Measurements from ENCODE around the gene DENND1C.
"Not testable (repeated sequence)": the region's sequence is repeated elsewhere in the genome, so short reads cannot be mapped to it uniquely, and the experiment has no call there.

The DENND1C gene

DNA sequence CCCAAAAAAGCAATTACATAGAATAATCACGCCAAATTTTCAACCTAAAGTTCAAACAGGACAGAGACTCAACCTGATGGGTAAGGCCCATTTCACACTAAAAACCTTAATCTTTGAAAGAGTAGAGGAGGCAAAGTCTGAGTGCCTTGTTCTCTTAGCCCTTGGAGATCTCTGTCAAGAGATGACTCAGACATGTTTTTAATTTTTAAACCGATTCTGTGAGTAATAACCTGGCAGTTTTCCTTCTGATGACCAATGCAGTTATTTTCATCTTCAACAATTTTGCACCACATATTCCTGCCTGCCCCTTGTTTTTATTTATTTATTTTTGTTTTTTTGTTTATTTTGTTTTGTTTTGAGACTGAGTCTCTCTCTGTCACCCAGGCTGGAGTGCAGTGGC is 37.7 kb upstream of the DENND1C start:
- H3K9me3 ChIP-seq (ENCODE audit: control insufficient read depth in 2 of 2, low read length in 2 of 2): no peaks in the 10 kb centered on the region
- H3K27ac ChIP-seq (ENCODE audit: low read length): no peak overlapping the region
- H3K27me3 ChIP-seq (ENCODE audit: control insufficient read depth in 1 of 2, insufficient read depth in 2 of 2, low read length in 2 of 2): peaks cover 5 to 7% of the 10 kb centered on the region in 2 donors
- peaks cover 12% of the 10 kb centered on the region for H3K4me1 ChIP-seq (ENCODE audit: control insufficient read depth, insufficient read depth, low read length)
- H3K36me3 ChIP-seq (ENCODE audit: control insufficient read depth in 2 of 2, insufficient read depth in 2 of 2, low read length in 2 of 2): no peaks in the 10 kb centered on the region
- no peak overlapping the region for H3K4me3 ChIP-seq (ENCODE audit: low read length in 2 of 2)
- no peak overlapping the region for H3K9ac ChIP-seq (ENCODE audit: low read length in 2 of 2)

DNA sequence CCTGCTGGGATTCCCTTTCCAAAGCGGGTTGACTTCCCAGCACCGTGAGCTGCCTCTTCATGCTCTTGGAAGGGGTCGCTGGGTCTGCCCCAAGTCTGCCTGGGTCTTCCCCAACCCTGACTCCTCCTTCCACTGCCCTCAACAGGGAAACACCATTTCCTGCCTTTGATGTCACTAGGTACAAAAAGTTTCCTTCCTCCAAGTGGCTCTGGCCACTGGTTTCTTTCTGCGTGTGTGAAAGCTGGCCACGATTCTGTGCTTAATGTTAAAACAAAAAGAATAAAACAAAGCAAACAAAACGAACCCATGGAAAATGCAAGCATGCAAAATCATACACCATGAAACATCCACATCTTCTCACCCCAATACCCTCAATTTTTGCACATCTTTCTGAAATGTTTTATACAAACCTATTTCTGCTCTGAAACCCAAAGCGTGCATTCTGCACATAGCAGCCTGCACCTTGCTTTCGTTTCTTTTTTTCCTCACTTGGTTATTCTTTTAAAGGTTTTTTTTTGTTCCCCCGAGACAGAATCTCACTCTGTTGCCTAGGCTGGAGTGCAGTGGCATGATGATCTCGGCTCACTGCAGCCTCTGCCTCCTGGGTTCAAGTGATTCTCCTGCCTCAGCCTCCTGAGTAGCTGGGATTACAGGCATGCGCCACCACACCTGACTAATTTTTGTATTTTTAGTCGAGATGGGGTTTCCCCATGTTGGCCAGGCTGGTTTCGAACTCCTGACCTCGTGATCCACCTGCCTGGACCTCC is 36.7 kb upstream of the DENND1C start:
- H3K9me3 ChIP-seq (ENCODE audit: control insufficient read depth in 2 of 2, low read length in 2 of 2): no peaks in the 10 kb centered on the region
- H3K27me3 ChIP-seq (ENCODE audit: control insufficient read depth in 1 of 2, insufficient read depth in 2 of 2, low read length in 2 of 2): peaks cover 5 to 7% of the 10 kb centered on the region in 2 donors
- no peaks in the 10 kb centered on the region for H3K36me3 ChIP-seq (ENCODE audit: control insufficient read depth in 2 of 2, insufficient read depth in 2 of 2, low read length in 2 of 2)
- no peak overlapping the region for H3K9ac ChIP-seq (ENCODE audit: low read length in 2 of 2)
- no peak overlapping the region for H3K27ac ChIP-seq (ENCODE audit: low read length)
- no peak overlapping the region for H3K4me3 ChIP-seq (ENCODE audit: low read length in 2 of 2)
- H3K4me1 ChIP-seq (ENCODE audit: control insufficient read depth, insufficient read depth, low read length): peaks cover 12% of the 10 kb centered on the region

DNA sequence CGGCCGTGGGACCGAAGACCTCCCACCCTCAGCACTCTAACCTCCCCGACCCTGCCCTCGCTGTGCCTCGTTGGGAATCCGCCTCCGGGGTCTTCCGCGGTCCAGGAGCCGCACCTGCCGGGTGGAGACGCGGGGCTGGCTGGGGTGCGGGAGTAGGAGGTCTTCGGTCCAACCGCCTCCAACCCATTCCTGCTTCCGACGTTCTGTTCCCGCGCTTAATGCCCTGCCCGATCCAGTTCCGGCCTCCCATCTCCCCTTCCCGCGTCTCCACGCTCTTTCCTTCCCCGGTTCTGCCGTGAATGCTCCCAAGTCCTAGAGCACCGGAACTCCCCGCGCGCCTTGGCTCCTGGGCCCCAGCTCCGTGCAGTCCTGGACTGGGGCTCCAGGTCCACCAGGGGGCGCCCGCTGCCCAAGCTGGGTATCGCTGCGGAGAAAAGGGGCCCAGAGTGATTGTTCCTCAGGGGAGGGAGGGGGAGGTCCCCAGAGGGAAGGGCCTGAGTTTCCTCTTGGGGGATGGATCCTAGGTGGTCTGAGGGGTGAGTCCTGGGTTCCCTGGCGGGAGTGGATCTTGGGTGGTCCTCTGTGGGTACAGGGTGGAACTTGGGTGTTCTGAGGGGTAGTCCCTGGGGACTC is 35.2 kb upstream of the DENND1C start:
- Histone ChIP-seq H3K4me1 (ENCODE audit: control insufficient read depth, insufficient read depth, low read length) (peaks cover 12% of the 10 kb centered on the region), H3K9me3 (ENCODE audit: control insufficient read depth in 2 of 2, low read length in 2 of 2) (no peaks in the 10 kb centered on the region), H3K36me3 (ENCODE audit: control insufficient read depth in 2 of 2, insufficient read depth in 2 of 2, low read length in 2 of 2) (no peaks in the 10 kb centered on the region), H3K27ac (ENCODE audit: low read length) (no peak overlapping the region), H3K9ac (ENCODE audit: low read length in 2 of 2) (peak overlapping the region; percentile 51 to 69), H3K4me3 (ENCODE audit: low read length in 2 of 2) (peak overlapping the region; percentile 76 to 82), H3K27me3 (ENCODE audit: control insufficient read depth in 1 of 2, insufficient read depth in 2 of 2, low read length in 2 of 2) (peaks cover 3 to 4% of the 10 kb centered on the region in 2 donors)

DNA sequence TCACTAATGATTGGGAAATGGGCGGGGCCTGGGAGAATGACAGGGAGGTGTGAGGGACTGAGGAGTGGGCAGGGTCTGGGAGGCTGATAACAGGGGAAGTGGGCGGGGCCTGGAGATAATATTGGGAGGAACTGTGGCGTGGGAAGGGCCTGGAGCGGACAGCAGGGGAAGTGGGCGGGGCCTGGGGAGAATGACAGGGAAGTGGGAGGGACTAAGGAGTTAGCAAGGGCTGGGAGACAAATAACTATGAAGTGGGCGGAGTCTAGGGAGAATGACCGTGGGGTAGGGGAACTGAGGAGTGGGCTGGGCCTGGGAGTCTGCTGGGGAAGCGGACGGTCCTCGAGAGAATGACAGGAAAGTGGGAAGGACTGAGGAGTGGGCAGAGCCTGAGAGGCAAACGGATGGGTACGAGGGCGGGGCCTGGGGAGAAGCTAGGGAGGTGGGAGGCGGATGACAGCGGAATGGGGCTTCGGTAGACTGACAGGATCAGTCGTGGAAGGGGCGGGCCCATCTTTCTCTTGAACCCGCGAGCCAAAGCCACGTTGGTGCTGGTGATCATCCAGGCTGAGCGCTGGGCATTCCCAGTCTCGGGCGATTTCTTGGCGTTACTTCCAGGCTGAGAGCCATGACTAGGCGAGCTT is 34.6 kb upstream of the DENND1C start:
- Histone ChIP-seq H3K27ac (ENCODE audit: low read length) (no peak overlapping the region), H3K27me3 (ENCODE audit: control insufficient read depth in 1 of 2, insufficient read depth in 2 of 2, low read length in 2 of 2) (peaks cover 3 to 4% of the 10 kb centered on the region in 2 donors), H3K9ac (ENCODE audit: low read length in 2 of 2) (peak overlapping the region; percentile 51 to 69), H3K4me3 (ENCODE audit: low read length in 2 of 2) (peak overlapping the region; percentile 76 to 82), H3K9me3 (ENCODE audit: control insufficient read depth in 2 of 2, low read length in 2 of 2) (no peaks in the 10 kb centered on the region), H3K36me3 (ENCODE audit: control insufficient read depth in 2 of 2, insufficient read depth in 2 of 2, low read length in 2 of 2) (no peaks in the 10 kb centered on the region), H3K4me1 (ENCODE audit: control insufficient read depth, insufficient read depth, low read length) (peaks cover 12% of the 10 kb centered on the region)

DNA sequence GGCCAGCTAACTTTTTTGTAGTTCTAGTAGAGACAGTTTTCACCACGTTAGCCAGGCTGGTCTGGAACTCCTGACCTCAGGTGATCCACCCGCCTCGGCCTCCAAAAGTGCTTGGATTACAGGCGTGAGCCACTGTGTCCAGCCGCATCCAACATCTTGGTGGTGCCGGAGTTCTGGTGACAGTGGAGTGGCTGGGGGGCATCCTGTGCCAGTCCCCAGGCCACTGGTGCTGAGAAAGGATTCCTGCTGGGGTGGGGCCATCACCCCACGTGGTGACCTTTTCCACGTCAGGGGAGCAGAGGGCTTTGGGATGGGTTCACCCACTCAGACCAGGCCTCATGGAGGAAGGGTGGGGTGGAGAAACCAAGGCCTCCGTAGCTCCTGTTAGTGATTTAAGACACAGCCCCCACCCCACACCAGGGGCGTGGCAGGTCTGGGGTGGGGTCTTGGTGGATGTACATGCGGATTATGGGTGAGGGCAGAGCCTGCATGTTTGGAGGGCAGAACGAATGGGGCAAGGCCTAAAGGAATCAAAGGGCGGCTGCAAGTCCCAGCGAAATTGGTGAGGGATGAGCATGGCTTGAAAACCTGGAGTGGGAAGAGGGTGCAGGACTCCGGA is 33.4 kb upstream of the DENND1C start:
- H3K27me3 ChIP-seq (ENCODE audit: control insufficient read depth in 1 of 2, insufficient read depth in 2 of 2, low read length in 2 of 2): peaks cover 0 to under 1% of the 10 kb centered on the region in 2 donors
- peaks cover 12% of the 10 kb centered on the region for H3K4me1 ChIP-seq (ENCODE audit: control insufficient read depth, insufficient read depth, low read length)
- no peaks in the 10 kb centered on the region for H3K9me3 ChIP-seq (ENCODE audit: control insufficient read depth in 2 of 2, low read length in 2 of 2)
- H3K36me3 ChIP-seq (ENCODE audit: control insufficient read depth in 2 of 2, insufficient read depth in 2 of 2, low read length in 2 of 2): no peaks in the 10 kb centered on the region
- no peak overlapping the region for H3K9ac ChIP-seq (ENCODE audit: low read length in 2 of 2)
- H3K27ac ChIP-seq (ENCODE audit: low read length): no peak overlapping the region
- no peak overlapping the region for H3K4me3 ChIP-seq (ENCODE audit: low read length in 2 of 2)

DNA sequence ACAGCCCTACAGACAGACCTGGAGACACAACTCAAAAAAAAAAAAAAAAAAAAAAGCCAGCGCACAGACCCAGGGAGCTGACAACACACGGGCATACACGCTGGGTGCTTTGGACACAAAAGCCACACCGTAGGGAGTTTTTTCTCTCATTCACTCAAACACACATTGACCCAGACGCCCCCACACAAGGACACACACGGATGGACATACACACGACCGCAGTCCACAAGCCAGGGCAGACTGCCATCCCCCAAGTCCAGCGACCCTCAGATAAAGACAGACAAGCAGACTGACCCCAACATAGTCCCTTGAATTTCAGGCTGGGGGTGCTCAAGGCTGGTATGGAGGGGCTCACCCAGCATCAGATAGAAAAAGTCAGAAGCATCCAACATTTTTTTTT is 32.5 kb upstream of the DENND1C start:
- H3K4me1 ChIP-seq (ENCODE audit: control insufficient read depth, insufficient read depth, low read length): peaks cover 12% of the 10 kb centered on the region
- H3K36me3 ChIP-seq (ENCODE audit: control insufficient read depth in 2 of 2, insufficient read depth in 2 of 2, low read length in 2 of 2): no peaks in the 10 kb centered on the region
- H3K9me3 ChIP-seq (ENCODE audit: control insufficient read depth in 2 of 2, low read length in 2 of 2): no peaks in the 10 kb centered on the region
- no peak overlapping the region for H3K4me3 ChIP-seq (ENCODE audit: low read length in 2 of 2)
- H3K9ac ChIP-seq (ENCODE audit: low read length in 2 of 2): no peak overlapping the region
- H3K27me3 ChIP-seq (ENCODE audit: control insufficient read depth in 1 of 2, insufficient read depth in 2 of 2, low read length in 2 of 2): no peaks in the 10 kb centered on the region
- H3K27ac ChIP-seq (ENCODE audit: low read length): no peak overlapping the region

- Histone ChIP-seq H3K9ac (ENCODE audit: low read length in 2 of 2) (no peak overlapping the region), H3K36me3 (ENCODE audit: control insufficient read depth in 2 of 2, insufficient read depth in 2 of 2, low read length in 2 of 2) (no peaks in the 10 kb centered on the region), H3K27me3 (ENCODE audit: control insufficient read depth in 1 of 2, insufficient read depth in 2 of 2, low read length in 2 of 2) (no peaks in the 10 kb centered on the region), H3K4me1 (ENCODE audit: control insufficient read depth, insufficient read depth, low read length) (no peaks in the 10 kb centered on the region), H3K9me3 (ENCODE audit: control insufficient read depth in 2 of 2, low read length in 2 of 2) (no peaks in the 10 kb centered on the region), H3K4me3 (ENCODE audit: low read length in 2 of 2) (no peak overlapping the region), H3K27ac (ENCODE audit: low read length) (no peak overlapping the region)
These were observed 29.0 kb upstream of the DENND1C start for GRCh38 chr19:6510618-6511017.

GRCh38 chr19:6509118-6509971 is 27.8 kb upstream of the DENND1C start:
- no peaks in the 10 kb centered on the region for H3K9me3 ChIP-seq (ENCODE audit: control insufficient read depth in 2 of 2, low read length in 2 of 2)
- H3K27ac ChIP-seq (ENCODE audit: low read length): no peak overlapping the region
- no peak overlapping the region for H3K4me3 ChIP-seq (ENCODE audit: low read length in 2 of 2)
- H3K27me3 ChIP-seq (ENCODE audit: control insufficient read depth in 1 of 2, insufficient read depth in 2 of 2, low read length in 2 of 2): no peaks in the 10 kb centered on the region
- H3K4me1 ChIP-seq (ENCODE audit: control insufficient read depth, insufficient read depth, low read length): no peaks in the 10 kb centered on the region
- no peaks in the 10 kb centered on the region for H3K36me3 ChIP-seq (ENCODE audit: control insufficient read depth in 2 of 2, insufficient read depth in 2 of 2, low read length in 2 of 2)
- H3K9ac ChIP-seq (ENCODE audit: low read length in 2 of 2): no peak overlapping the region

DNA sequence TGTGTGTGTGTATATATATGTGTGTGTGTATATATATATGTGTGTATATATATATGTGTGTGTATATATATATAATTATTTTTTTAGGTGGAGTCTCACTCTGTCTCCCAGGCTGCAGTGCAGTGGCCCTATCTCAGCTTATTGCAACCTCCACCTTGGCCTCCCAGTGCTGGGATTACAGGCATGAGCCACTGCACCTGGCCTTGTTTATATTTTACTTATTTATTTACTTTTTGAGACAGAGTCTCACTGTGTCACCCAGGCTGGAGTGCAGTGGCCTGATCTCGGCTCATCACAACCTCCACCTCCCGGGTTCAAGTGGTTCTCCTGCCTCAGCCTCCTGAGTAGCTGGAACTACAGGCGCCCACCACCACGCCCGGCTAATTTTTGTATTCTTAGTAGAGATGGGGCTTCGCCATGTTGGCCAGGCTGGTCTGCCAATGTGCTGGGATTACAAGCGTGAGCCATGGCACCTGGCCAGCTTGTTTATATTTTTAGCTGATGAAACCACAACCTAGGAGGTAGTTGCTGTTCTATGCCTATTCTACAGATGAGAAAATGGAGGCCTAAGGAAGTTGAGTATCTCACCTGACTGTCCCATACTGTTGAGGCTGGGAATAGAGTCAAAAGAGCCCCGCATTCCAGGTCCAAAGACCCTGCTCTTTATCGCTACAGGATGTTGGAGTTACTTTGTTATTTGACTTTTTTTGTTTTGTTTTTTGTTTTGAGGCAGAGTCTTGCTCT is 26.6 kb upstream of the DENND1C start:
- not testable (repeated sequence) for H3K9ac ChIP-seq (ENCODE audit: low read length in 2 of 2); H3K9me3 ChIP-seq (ENCODE audit: control insufficient read depth in 2 of 2, low read length in 2 of 2); H3K4me1 ChIP-seq (ENCODE audit: control insufficient read depth, insufficient read depth, low read length); H3K4me3 ChIP-seq (ENCODE audit: low read length in 2 of 2); H3K27ac ChIP-seq (ENCODE audit: low read length); H3K36me3 ChIP-seq (ENCODE audit: control insufficient read depth in 2 of 2, insufficient read depth in 2 of 2, low read length in 2 of 2); H3K27me3 ChIP-seq (ENCODE audit: control insufficient read depth in 1 of 2, insufficient read depth in 2 of 2, low read length in 2 of 2)

Measured in stomach smooth muscle (tissue), 2 donors.